HG03095 (cell line): Measurements from ENCODE around the gene ANKRD13C.
A peak's percentile ranks its signal among the peaks of the same experiment; 100 is the strongest.
"Not testable (repeated sequence)": the region's sequence is repeated elsewhere in the genome, so short reads cannot be mapped to it uniquely, and the experiment has no call there.

Experiments used
- ATAC-seq: cut with Tn5 transposase; IDR thresholded peaks from one replicate; pipeline ENCODE4 v1.9.1; 2021; ENCODE audit warnings: moderate library complexity; ENCODE audit not compliant: unreplicated experiment

The ANKRD13C gene

GRCh38 chr1:70361727-70362398 lies 7.3 kb upstream of the ANKRD13C start:
- no peak for ATAC-seq

GRCh38 chr1:70360321-70360720 lies 5.8 kb upstream of the ANKRD13C start:
- no peak for ATAC-seq

GRCh38 chr1:70358921-70359564 lies 4.5 kb upstream of the ANKRD13C start:
- ATAC-seq, result peak; percentile 35

- ATAC-seq, result no peak
Measured at GRCh38 chr1:70355920-70356319, 1.4 kb upstream of the ANKRD13C start.

GRCh38 chr1:70355111-70355407 lies 537 bp upstream of the ANKRD13C start:
- no peak for ATAC-seq

- ATAC-seq, result peak; percentile 27
Measured at GRCh38 chr1:70353601-70354331, 756 bp downstream of the ANKRD13C start.

- no peak for ATAC-seq
Measured at GRCh38 chr1:70353044-70353443, 1.5 kb downstream of the ANKRD13C start.

GRCh38 chr1:70349799-70350198 lies 4.7 kb downstream of the ANKRD13C start:
- ATAC-seq, result not testable (repeated sequence)

- no peak for ATAC-seq
Measured at GRCh38 chr1:70348399-70349165, 5.9 kb downstream of the ANKRD13C start.

- not testable (repeated sequence) for ATAC-seq
Measured at GRCh38 chr1:70339644-70340043, 14.9 kb downstream of the ANKRD13C start.

- ATAC-seq, result no peak
Measured at GRCh38 chr1:70336050-70336449, 18.5 kb downstream of the ANKRD13C start.

- ATAC-seq, result no peak
Measured at GRCh38 chr1:70334436-70334835, 20.1 kb downstream of the ANKRD13C start.

GRCh38 chr1:70333245-70333644 lies 21.3 kb downstream of the ANKRD13C start:
- ATAC-seq, result no peak

GRCh38 chr1:70331962-70332361 lies 22.6 kb downstream of the ANKRD13C start:
- no peak for ATAC-seq

- ATAC-seq, result no peak
Measured at GRCh38 chr1:70327306-70328076, 27.0 kb downstream of the ANKRD13C start.

GRCh38 chr1:70324683-70325082 lies 29.8 kb downstream of the ANKRD13C start:
- no peak for ATAC-seq

- no peak for ATAC-seq
Measured at GRCh38 chr1:70319750-70320149, 34.8 kb downstream of the ANKRD13C start.

- no peak for ATAC-seq
Measured at GRCh38 chr1:70318191-70318590, 36.3 kb downstream of the ANKRD13C start.

- no peak for ATAC-seq
Measured at GRCh38 chr1:70317087-70317486, 37.4 kb downstream of the ANKRD13C start.

GRCh38 chr1:70315782-70316181 lies 38.7 kb downstream of the ANKRD13C start:
- ATAC-seq, result no peak
